Amniotic epithelial cell (primary cell): ENCODE data around the gene CRMP1.
"Not testable (repeated sequence)": the region's sequence is repeated elsewhere in the genome, so short reads cannot be mapped to it uniquely, and the experiment has no call there.

Source experiments
- DNase-seq: peaks from one replicate; pipeline ENCODE4 v3.0.0-alpha.2; 2010; ENCODE audit warnings: low read depth

The CRMP1 gene

GRCh38 chr4:5822619-5823018 is 70.3 kb downstream of the CRMP1 start:
- no peak for DNase-seq

GRCh38 chr4:5821665-5822358 is 71.1 kb downstream of the CRMP1 start:
- DNase-seq = no peak

- no peak for DNase-seq
Measured at GRCh38 chr4:5816851-5817375, 76.0 kb downstream of the CRMP1 start.

GRCh38 chr4:5816101-5816500 is 76.8 kb downstream of the CRMP1 start:
- no peak for DNase-seq

- DNase-seq = no peak
Measured at GRCh38 chr4:5815641-5816040, 77.2 kb downstream of the CRMP1 start.

- no peak for DNase-seq
Measured at GRCh38 chr4:5814421-5814820, 78.5 kb downstream of the CRMP1 start.

DNA sequence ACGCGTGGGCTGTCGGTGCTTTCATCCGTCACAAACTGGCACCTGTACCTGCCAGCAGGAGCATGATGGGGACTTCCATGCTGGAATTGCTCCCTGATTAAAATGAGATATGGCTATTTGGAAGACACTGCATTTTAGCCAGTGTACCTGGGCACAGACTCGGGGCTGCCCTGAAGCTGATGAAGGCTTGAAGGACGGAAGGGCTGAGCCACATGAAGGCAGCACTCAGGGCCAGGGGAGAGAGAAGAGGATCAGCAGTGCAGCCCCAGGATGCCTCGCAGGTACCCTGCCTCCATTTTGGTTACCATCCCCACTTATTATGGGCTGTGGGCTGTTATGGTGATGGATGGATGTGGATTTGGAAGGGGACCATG is 79.0 kb downstream of the CRMP1 start:
- no peak for DNase-seq

- DNase-seq = peak; percentile 73
Measured at GRCh38 chr4:5812506-5813229, 80.2 kb downstream of the CRMP1 start.

DNA sequence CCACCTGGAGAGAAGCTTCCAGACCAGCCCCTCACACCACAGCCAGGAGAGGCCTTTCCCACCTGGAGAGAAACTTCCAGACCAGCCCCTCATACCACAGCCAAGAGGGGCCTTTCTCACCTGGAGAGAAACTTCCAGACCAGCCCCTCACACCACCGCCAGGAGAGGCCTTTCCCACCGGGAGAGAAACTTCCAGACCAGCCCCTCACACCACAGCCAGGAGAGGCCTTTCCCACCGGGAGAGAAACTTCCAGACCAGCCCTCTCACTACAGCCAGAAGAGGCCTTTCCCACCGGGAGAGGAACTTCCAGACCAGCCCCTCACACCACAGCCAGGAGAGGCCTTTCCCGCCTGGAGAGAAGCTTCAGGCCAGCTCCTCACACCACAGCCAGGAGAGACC is 80.8 kb downstream of the CRMP1 start:
- DNase-seq = not testable (repeated sequence)

GRCh38 chr4:5810770-5811430 is 82.0 kb downstream of the CRMP1 start:
- no peak for DNase-seq

DNA sequence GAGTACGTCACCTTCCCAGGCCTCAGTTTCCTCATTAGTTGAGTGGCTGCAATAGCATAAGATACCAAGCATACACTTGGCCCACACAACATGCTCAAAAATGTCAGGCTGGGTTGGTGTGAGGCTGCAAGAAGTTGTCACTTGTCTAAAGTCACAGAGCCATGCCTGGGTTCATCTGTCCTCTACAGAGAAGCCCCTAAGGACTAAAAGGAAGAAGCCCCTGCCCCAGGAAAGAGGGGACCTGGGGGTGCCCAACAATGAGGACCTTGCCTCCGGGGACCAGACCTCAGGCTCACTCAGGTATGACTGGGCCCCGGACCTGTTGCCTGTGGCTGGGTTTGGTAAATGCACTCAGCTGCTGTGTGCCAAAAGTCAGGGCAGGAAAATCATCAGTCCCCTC is 82.7 kb downstream of the CRMP1 start:
- DNase-seq = no peak

DNA sequence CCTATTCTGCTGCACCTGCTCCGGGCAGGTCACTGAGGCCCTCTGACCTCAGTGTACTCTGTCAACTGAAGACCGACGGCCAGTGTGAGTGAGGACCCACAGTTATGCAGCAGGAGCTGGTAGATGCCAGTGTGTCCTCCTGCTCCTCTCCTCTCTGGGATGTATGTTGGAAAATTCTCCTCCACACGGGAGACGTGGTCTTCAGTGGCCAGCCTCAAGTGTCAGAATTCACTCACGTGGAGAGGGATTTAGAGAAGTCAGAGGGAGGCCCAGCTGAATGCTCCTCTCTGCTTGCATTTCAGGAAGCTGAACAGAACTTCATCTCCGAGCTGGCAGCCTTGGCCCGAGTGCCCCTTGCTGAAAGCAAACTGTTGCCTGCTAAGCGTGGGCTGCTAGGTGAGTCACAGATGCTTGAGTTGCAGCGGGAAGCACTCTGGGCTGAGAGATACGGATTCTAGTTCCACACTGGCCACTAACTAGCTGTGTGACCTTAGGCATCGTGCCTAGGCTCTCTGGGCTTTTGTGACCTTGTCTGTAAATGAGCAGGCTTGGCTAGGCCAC is 83.6 kb downstream of the CRMP1 start:
- peak; percentile 22 for DNase-seq

DNA sequence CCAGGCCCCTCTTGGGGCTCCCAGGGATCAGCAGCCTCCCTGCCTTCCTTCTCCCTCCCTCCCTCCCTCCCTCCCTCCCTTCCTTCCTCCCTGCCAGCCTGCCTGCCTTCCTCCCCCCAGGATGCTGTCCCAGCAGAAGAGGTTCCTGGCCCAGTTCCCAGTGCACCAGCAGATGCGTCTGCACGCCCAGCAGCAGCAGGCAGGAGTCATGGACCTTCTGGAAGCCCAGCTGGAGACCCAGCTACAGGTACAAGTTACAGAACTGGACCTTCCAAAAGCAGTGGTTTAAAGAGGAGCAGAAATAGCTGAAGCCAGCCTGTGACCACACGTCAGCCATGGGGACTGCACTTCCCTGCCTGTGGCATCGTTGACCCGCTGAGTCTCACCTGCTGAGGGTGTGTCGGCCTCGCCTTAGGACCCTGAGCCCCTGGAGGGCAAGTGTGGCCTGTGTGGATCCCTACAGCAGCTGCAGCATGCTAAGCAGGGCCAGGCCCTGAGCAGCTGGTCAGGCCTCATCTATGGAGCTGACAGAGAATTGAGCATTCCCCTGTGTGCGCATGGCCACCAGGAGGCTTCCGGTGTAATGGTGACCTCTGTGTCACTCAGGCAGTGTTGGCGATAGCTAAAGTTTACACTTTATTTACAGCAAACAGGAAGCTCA is 84.7 kb downstream of the CRMP1 start:
- DNase-seq = no peak

DNA sequence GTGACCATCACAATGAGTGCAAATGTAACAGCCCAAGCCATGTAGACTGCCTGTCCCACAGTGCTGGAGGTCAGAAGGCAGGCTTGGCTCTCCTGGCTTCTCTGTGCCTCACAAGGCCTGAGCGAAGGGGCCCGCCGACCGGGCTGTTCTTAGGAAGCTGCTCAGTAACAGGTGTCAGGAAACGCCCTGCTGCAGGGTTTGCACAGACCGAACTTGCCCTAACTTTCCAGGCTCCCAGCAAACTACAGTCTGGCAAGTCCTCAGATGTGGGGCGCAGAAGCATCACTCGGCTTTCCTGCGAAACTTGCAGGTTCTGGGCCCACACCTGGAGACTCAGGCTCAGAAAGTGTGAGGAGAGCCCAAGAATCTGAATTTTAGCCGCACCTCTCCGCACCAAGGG is 87.6 kb downstream of the CRMP1 start:
- DNase-seq = no peak

- DNase-seq = no peak
Measured at GRCh38 chr4:5804656-5805055, 88.2 kb downstream of the CRMP1 start.

GRCh38 chr4:5802565-5802964 is 90.3 kb downstream of the CRMP1 start:
- DNase-seq = no peak

GRCh38 chr4:5801696-5802095 is 91.2 kb downstream of the CRMP1 start:
- no peak for DNase-seq

DNA sequence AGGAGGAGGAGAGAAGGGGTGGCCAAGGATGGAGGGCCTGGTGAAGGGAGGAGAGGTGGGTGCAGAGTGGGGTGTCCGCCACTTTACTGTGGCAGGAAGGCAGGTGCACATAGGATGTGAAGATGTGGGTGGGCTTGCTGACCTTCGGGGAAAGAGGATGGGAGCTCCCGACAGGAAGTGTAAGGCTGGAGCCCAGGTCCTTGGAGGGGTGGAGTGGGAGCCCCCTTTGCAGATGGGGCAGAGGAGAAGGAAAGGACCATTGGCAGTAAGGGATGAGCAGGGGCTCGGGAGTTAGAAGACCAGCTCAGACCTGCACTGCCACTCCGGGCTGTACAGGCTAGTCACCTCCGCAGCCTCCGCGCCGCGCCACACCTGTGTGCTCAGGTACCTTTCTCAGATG is 92.4 kb downstream of the CRMP1 start:
- DNase-seq = no peak

- no peak for DNase-seq
Measured at GRCh38 chr4:5799406-5799805, 93.5 kb downstream of the CRMP1 start.

GRCh38 chr4:5798946-5799345 is 93.9 kb downstream of the CRMP1 start:
- DNase-seq = no peak

GRCh38 chr4:5798462-5798861 is 94.4 kb downstream of the CRMP1 start:
- DNase-seq = no peak

GRCh38 chr4:5797866-5798265 is 95.0 kb downstream of the CRMP1 start:
- DNase-seq = no peak
